ENCODE measurements around the gene OST4.

- TF ChIP-seq CTCF (IDR thresholded peaks at IDR 0.05): no peak
- no peak for TF ChIP-seq EZH2phosphoT487 (IDR thresholded peaks at IDR 0.05)
- TF ChIP-seq EZH2 (IDR thresholded peaks at IDR 0.05): no peak
These were observed 13.2 kb downstream of the OST4 start for GRCh38 chr2:27058210-27058609.
